HG03196 (cell line): ENCODE results near the gene FAM83G.
A peak's percentile ranks its signal among the peaks of the same experiment; 100 is the strongest.

Experiments
- ATAC-seq: cut with Tn5 transposase; IDR thresholded peaks from one replicate; pipeline ENCODE4 v1.9.1; 2021; ENCODE audit not compliant: unreplicated experiment

Gene FAM83G

GRCh38 chr17:18974407-18975149 lies 30.0 kb downstream of the FAM83G start:
- ATAC-seq = no peak

GRCh38 chr17:18971801-18972200 lies 32.8 kb downstream of the FAM83G start:
- no peak for ATAC-seq

GRCh38 chr17:18970582-18971480 lies 33.7 kb downstream of the FAM83G start:
- no peak for ATAC-seq

GRCh38 chr17:18968945-18969887 lies 35.3 kb downstream of the FAM83G start:
- no peak for ATAC-seq

- no peak for ATAC-seq
Measured at GRCh38 chr17:18968345-18968744, 36.2 kb downstream of the FAM83G start.

- no peak for ATAC-seq
Measured at GRCh38 chr17:18967916-18968315, 36.6 kb downstream of the FAM83G start.

GRCh38 chr17:18966831-18967624 lies 37.5 kb downstream of the FAM83G start:
- no peak for ATAC-seq

- ATAC-seq = no peak
Measured at GRCh38 chr17:18965530-18966236, 38.9 kb downstream of the FAM83G start.

- ATAC-seq = no peak
Measured at GRCh38 chr17:18964550-18964949, 40.0 kb downstream of the FAM83G start.

GRCh38 chr17:18964018-18964351 lies 40.6 kb downstream of the FAM83G start:
- ATAC-seq = no peak

- ATAC-seq = no peak
Measured at GRCh38 chr17:18963126-18964017, 41.2 kb downstream of the FAM83G start.

GRCh38 chr17:18962494-18962815 lies 42.1 kb downstream of the FAM83G start:
- no peak for ATAC-seq

- no peak for ATAC-seq
Measured at GRCh38 chr17:18961634-18962493, 42.7 kb downstream of the FAM83G start.

GRCh38 chr17:18960803-18961511 lies 43.6 kb downstream of the FAM83G start:
- ATAC-seq = peak; percentile 81

GRCh38 chr17:18960241-18960665 lies 44.3 kb downstream of the FAM83G start:
- no peak for ATAC-seq

GRCh38 chr17:18959845-18960240 lies 44.7 kb downstream of the FAM83G start:
- no peak for ATAC-seq
